Measurements from ENCODE around the gene ATP6AP1.
"Not testable (repeated sequence)": the region's sequence is repeated elsewhere in the genome, so short reads cannot be mapped to it uniquely, and the experiment has no call there.

Gene ATP6AP1, protein sequence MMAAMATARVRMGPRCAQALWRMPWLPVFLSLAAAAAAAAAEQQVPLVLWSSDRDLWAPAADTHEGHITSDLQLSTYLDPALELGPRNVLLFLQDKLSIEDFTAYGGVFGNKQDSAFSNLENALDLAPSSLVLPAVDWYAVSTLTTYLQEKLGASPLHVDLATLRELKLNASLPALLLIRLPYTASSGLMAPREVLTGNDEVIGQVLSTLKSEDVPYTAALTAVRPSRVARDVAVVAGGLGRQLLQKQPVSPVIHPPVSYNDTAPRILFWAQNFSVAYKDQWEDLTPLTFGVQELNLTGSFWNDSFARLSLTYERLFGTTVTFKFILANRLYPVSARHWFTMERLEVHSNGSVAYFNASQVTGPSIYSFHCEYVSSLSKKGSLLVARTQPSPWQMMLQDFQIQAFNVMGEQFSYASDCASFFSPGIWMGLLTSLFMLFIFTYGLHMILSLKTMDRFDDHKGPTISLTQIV

DNA sequence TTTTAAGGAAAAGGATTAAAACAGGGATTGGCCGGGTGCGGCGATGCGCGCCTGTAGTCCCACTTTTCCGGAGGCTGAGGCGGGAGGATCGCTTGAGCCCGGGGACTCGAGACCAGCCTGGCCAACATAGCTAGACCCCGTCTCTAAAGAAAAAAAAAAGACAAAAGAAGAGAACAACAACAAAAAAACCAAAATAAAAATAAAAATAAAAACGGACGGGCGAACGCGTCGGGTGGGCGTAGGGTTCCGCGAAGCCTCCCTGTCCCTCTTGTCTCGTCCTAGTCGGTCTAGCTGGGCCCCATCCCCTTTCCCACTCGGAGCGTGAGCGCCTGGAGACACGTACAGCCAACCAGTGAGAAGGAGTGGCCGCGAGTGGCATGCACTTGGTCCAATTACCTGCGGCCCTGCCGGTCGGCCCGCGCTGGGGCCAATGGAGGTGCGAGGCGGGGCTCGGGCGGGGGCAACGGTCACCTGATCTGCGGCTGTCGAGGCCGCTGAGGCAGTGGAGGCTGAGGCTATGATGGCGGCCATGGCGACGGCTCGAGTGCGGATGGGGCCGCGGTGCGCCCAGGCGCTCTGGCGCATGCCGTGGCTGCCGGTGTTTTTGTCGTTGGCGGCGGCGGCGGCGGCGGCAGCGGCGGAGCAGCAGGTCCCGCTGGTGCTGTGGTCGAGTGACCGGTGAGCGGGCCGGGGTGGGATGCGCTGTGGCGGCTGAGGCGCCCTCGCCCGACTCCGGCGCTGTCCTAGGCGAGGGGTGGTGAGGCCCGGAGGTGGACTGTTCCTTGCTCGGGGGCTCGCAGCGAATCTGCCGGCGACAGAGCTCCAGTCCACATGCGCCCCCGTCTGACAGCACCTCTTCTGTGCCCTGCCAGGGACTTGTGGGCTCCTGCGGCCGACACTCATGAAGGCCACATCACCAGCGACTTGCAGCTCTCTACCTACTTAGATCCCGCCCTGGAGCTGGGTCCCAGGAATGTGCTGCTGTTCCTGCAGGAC, at the start of gene ATP6AP1:
Gene ATP6AP1 (plus strand): TSS at position 502 of the 996 bp plus-strand sequence. CDS start 16 bp downstream, at position 518.
- peak; percentile 82 for DNase-seq (ENCODE audit: low read depth)

DNA sequence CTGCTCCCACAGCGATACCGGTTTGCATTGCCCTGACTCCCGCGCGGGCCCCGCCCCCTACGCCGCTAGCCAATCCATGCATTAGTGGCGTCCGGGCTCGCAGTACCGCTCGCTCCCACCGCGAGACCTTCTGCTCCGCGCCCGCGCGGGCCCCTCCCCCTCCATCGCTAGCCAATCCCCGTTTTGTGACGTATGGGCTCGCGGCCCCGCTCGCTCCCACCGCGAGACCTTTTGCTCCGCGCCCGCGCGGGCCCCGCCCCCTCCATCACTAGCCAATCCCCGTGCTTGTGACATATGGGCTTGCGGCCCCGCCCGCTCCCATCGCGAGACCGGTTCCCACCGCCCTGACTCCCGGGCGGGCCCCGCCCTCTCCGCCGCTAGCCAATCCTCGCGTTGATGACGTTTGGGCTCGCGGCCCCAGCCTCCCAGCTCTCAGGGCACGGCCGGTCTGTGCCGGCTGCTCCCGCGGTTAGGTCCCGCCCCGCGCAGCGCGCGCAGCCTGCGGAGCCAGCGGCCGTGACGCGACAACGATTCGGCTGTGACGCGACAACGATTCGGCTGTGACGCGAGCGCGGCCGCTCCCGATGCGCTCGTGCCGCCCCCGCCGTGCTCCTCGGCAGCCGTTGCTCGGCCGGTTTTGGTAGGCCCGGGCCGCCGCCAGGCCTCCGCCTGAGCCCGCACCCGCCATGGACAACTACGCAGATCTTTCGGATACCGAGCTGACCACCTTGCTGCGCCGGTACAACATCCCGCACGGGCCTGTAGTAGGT, 49.5 kb upstream of the ATP6AP1 start, which contains the start of gene EMD:
Gene EMD (plus strand): TSS at position 497 of the 770 bp plus-strand sequence. CDS start 190 bp downstream, at position 687.
- DNase-seq (ENCODE audit: low read depth) = peak; percentile 93

DNA sequence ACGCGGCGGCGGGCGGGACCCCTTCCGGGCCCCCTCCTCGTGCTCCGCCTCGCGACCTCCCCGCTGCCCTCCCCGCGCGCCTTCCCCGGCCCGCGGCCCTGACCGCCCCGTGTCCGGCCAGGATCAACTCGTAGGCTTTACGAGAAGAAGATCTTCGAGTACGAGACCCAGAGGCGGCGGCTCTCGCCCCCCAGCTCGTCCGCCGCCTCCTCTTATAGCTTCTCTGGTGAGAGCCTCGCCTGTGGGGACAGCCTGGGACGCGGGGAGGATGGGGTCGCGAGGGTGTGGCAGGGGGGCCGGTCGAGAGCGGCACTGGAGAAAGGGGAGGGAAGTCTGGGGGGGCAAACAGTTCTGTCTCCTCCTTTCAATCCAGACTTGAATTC, 48.9 kb upstream of the ATP6AP1 start:
- no peak for DNase-seq (ENCODE audit: low read depth)

DNA sequence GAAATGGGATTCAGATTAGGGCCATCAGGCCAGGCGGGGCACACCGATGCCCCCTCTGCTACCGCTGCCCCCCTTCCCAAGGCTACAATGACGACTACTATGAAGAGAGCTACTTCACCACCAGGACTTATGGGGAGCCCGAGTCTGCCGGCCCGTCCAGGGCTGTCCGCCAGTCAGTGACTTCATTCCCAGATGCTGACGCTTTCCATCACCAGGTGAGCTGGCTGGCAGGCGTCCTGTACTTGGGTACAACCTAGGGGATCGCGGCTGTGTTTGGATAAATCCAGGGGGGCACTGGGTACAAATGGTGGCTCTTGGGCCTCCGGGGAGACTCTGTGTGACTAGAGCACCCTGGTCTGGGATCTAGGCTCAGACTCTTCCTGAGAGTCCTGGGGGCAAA, 48.3 kb upstream of the ATP6AP1 start:
- no peak for DNase-seq (ENCODE audit: low read depth)

DNA sequence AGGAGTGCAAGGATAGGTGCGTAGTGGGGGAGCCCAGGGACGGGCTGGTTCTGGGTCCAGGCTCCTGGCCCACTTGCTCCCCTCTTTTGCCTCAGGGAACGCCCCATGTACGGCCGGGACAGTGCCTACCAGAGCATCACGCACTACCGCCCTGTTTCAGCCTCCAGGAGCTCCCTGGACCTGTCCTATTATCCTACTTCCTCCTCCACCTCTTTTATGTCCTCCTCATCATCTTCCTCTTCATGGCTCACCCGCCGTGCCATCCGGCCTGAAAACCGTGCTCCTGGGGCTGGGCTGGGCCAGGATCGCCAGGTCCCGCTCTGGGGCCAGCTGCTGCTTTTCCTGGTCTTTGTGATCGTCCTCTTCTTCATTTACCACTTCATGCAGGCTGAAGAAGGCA, 47.7 kb upstream of the ATP6AP1 start:
- no peak for DNase-seq (ENCODE audit: low read depth)

DNA sequence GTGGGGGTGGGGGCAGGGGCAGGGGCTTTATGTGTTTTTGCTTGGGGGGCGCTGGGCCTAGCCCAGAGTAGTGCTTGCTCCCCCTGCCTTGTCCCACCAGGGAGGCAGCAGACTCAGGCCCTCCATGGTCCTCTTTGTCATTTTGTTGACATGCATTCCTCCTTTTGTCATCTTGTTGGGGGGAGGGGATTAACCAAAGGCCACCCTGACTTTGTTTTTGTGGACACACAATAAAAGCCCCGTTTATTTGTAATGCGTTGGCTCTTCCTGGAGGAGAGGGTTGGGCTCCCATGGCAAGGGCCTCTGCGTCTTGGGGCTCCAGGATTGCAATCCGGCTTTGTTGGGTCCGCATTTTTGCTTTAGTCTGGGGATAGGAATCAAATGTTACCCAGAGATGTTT, 47.2 kb upstream of the ATP6AP1 start:
- DNase-seq (ENCODE audit: low read depth) = no peak

DNA sequence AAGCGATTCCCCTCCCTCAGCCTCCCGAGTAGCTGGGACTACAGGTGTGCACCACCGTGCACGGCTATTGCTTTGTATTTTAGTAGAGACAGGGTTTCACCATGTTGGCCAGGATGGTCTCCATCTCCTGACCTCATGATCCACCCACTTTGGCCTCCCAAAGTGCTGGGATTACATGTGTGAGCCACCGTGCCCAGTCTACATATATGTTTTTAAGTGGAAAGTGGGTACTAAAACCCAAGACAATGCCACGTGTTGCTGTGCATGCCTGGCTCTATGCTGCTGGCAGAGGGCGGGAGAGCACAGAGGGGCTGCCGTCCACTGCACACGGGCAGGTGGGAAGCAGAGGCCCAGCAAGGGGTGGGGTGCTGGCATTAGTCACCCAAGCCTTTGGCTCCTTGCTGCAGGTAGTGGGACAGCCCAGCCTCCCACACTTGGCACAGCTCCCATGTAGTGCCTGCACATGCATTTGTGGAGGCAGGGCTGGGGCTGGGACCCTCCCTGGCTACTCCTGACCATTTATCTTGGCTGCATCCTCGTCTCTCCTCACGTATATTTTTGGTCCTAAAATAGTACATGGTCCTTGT, 45.9 kb upstream of the ATP6AP1 start:
- DNase-seq (ENCODE audit: low read depth) = no peak

DNA sequence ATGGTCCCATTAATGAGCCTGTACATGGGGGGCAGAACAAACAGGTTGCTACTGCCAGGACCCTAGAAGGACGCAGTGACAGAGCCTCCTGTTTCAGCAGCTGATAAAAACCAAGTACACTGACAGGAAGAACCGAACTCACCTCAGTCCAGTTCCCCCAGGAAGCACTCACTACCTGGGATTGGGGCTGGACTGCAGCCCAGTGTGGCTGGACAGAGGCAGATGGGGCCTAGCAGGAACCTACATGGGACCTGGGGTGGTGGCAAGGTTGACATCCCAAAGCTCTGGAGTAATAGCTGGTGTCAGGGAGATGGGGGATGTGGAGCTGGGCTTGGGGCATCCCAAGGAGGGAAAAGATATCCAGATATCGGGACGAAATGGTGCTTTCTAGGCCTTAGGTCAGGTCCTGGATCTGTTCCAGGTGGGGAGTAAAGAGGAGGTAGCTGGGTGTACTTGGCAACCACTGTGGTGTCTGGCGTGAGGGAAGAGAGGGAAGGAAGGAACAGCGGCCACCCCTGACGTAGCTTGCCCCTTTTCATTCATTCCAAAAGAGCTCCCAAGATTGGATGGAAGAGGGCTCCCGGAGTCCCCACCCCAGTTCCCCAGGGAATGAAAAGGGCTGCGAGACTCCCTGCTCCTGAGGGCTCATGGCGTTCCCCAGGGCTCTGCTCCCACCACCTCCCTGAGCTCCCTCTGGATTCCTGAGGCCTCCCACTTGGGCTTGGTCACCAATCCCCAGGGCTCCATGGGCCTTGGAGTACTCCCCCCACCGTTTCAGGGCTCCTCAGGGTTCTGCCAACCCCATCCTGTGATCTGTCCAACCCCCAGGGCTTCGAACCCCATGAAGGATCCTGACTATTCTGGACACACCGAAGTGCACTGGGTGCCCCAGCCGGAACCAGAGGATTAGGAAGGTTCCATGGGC, 44.9 kb upstream of the ATP6AP1 start:
- DNase-seq (ENCODE audit: low read depth) = no peak

DNA sequence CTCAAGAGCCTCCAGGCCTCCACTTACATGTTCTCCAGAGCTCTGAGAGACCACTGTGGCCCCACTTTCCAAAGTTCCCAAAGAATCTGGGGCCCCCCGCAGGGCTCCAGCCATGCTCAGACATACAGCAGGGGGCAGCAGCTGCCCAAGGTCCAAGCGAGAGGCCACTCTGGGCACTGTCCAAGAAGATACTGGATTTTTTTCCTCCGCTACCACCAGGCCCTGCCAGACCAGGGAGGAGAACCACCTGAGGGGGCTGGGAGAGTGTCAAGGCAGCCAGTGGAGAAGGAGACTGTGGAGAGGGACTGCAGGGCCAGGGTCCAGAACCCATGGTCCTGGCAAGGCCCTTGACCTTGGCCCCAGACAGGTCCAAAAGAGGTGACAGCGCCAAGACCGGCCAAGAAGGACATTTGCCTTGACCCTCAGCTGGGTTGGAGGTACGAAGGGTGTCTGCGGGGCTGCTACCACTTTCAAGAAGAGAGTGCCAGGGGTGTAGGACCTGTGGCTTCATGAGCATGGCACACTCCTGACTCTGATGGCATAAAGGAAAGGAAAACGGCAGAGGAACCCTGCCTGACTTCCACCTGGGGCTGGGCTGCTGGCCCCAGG, 44.1 kb upstream of the ATP6AP1 start:
- DNase-seq (ENCODE audit: low read depth) = no peak

DNA sequence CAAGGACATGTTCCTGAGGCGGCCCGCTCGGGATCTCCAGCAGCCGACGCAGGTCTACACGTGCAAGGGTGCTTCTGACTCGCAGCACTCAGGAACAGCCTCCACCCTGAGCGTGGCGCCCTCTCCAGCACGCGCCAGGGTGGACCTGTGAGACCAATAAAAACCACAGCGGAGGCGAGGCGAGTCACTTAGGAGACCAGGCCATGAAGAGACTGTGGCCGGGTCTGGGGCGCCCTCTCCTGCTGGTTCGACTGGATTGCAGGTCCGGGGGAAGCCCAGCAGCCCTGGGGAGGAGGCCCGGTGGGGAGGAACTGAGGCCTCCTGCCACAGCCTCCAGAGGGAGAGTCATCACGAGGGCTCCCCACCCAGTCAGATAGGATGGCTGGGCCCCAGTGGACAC, 40.4 kb upstream of the ATP6AP1 start:
- not testable (repeated sequence) for DNase-seq (ENCODE audit: low read depth)

DNA sequence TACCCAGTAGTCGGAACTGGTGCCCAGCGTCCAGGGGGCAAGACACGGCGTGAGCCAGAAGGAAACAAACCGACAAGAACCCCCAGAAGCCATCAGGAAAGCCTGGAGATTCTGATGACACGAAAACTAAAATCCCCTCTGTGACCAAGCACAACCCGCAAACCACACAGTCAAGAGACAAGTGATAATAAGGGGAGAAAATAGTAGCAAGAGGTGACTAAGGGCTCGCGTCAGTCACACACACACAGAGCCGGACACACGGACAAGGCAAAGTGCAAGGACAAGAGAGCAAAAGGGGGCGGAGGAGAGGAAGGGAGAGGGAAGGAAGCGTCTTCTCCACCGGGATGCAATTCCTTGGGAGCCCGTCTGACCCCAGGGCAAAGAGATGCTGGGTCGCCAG, 39.8 kb upstream of the ATP6AP1 start:
- DNase-seq (ENCODE audit: low read depth) = not testable (repeated sequence)

DNA sequence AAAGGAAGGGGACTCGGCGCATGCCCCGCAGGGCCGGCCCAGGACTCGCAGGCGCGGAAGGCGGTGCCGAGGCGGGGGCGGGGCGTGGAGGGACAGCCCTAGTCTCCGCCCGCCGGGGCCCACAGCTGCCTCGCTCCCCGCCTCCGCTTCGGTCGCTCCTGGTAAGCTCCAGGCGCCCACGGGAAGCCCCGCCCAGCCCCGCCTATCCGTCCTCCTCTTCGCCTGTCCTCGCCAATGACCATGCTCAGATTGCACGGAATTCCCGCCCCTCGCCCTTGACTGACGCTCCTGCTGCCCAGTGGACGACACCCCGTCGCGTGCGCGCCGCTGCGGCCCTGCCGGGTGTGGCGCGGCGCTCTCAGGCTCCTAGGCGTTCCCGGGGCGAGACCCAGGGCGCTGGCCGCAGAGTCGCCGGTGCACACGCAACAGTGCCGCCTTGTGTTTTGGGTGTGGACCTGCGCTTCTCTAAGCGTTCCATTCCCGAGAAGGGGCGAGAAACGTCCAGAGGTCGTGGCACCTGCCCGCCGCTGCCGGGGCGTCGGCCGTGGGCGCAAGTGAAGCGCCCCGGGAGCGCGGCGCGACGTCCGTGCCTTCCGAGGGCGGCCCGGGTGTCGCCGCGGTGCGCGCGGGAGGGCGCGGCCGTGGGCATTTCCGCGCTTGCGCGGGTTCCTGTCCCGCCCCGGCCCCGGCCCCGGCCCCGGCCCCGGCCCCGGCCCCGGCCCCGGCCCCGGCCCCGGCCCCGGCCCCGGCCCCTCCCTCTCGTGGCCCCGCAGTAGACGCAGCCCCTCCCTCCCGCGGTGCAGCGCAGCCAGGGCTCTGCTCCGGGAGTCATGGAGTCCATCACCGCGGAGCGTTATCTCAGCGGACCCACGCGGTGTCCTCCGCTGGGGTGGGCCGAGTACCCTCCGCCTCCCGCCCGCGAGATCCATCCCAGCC, 38.4 kb upstream of the ATP6AP1 start:
- DNase-seq (ENCODE audit: low read depth) = not testable (repeated sequence)

DNA sequence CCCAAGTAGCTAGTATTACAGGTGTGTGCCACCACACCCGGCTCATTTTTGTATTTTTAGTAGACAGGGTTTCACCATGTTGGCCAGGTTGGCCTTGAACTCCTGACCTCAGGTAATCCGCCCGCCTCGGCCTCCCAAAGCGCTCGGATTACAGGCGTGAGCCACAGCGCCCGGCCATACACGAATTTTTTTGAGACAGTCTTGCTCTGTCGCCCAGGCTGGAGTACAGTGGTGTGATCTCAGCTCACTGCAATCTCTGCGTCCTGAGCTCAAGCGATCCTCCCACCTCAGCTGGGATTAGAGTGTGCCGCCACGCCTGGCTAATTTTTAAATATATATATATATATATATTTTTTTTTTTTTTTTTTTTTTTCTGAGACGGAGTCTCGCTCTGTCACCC, 32.1 kb upstream of the ATP6AP1 start:
- DNase-seq (ENCODE audit: low read depth) = not testable (repeated sequence)

DNA sequence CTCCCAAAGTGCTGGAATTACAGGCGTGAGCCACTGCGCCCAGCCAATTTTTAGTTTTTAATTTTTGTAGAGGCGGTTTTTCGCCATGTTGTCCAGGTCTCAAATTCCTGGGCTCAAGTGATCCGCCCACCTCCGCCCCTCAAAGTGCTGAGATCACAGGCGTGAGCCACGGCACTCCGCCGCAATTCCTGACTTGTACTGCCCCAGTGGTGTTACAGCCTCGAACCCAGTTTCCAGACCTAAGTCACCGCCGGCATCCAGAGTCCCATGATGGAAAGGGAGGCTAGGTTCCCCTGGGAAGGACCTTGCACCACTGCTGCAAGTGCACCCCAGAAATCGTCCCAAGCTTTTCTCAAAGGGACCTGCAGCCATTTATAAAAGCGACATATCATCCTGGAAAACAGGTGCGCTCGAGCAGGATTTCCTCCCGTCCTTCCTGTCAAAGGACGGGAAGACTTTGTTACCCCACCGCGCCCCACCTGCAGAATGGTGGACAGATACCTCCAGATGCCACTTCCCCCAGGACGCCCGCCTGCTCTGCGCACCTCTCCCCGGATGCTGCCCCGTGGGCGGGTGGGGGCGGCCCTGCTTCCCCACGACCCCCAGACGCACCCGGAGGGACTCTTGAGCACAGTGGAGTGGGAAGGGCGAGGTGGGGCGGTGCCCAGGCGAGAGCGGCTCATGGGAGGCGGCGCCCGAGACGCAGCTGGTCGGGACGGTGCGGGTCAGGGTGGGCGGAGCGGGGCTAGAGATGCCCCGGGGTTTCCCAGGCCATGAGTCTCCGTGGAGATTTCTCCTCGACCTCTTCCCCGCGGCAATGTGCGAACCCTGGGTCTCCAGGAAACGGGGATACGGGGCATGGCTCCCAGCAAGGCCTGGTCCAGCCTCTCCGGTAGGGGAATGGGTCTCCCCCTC, 31.2 kb upstream of the ATP6AP1 start:
- DNase-seq (ENCODE audit: low read depth) = peak; percentile 48

DNA sequence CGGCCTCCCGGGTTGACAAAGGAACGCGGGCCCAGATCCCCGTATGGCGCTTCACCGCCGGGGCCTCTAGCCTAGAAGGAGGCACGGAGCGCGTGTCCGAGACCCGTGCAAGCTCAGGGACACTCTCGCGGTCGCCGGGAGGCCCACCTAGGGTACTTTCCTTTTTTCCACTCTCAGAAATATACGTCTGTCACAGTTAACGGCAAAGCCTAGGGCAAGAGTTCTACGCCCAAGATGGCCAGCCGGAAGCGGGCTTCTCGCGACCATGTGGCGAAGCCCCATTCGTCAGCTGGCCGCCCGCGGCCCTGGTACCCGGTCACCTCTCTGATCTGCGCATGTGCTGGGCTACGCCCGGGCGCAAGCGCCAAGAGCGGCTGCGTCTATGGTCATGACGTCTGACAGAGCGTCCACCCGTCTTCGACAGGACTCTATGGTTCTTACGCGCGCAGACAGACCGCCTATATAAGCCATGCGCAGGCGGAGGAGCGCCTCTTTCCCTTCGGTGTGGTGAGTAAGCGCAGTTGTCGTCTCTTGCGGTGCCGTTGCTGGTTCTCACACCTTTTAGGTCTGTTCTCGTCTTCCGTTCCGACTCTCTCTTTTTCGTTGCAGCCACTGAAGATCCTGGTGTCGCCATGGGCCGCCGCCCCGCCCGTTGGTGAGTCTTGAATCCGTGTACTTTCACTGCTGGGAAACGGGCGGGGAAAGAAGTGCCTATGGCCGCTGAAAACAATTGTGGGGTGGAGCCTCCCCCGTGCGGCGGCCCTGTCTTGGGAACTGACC, 30.4 kb upstream of the ATP6AP1 start, which contains the start of gene RPL10:
Gene RPL10 (plus strand): TSS at position 490 of the 780 bp plus-strand sequence. CDS start 143 bp downstream, at position 633.
- DNase-seq (ENCODE audit: low read depth) = peak; percentile 83

DNA sequence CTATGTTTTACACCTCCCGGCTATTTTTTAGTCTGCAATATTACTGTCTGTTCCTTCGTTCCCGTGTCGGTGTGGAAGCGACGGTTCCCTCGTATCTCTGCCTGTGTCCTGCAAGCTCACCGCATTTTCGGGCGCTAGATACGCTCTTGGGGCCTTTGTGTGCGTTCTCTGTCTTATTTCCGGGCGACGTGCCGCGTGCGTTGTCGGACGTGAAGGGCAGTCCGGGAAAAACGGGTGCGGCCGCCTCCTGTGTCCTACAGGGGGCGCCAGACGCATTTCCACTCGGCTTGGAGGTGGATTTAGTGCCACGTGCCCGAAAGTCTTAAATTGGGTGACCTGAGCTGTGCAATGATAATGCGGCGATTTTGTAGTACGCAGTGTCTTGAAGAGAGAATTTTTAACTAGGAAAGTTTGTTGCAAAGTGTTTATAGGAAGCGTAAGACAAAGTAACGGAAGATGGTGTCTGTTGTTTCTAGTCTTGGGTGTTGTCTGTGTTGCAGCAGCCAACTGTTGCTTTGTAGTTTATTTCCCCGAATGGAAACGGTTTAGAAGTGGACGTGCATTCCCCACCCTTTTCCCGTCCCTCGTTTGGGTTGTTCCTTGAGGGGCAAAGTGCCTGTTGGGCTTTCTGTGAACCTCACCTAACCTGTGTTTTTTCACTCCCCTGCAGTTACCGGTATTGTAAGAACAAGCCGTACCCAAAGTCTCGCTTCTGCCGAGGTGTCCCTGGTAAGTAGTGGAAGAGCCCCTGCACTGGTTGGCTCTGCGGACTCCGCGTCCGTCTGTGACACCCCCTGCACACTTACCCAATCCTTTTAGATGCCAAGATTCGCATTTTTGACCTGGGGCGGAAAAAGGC, 29.6 kb upstream of the ATP6AP1 start:
- DNase-seq (ENCODE audit: low read depth) = peak; percentile 75

Data from stimulated activated CD4-positive, alpha-beta T cell treated with anti-CD3 and anti-CD28 coated beads, Interleukin-2, amount 100 ng/mL, for 4 hours (primary cell).